Measurements from ENCODE around the gene NFIA.

NFIA gene

DNA sequence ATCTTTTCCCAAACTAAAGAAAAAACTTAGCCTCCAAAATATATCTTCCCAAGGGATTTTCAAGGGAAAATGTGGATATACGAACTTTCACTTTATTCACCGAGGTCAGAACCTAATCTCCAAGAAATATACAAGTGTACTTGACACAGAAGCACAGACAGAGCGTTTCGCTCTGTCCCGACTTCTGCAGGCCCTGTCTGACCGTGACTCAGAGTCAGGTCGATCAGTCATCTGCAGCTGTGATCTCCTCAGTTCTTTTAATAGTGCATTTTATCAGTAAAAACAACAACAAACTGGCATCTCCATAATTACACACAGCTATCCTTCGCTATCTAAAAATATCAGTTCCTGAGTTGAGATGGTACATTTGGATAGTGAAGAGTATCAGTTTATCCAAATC lies 416.0 kb downstream of the NFIA start:
- no peak for DNase-seq (ENCODE audit: low read depth)

DNA sequence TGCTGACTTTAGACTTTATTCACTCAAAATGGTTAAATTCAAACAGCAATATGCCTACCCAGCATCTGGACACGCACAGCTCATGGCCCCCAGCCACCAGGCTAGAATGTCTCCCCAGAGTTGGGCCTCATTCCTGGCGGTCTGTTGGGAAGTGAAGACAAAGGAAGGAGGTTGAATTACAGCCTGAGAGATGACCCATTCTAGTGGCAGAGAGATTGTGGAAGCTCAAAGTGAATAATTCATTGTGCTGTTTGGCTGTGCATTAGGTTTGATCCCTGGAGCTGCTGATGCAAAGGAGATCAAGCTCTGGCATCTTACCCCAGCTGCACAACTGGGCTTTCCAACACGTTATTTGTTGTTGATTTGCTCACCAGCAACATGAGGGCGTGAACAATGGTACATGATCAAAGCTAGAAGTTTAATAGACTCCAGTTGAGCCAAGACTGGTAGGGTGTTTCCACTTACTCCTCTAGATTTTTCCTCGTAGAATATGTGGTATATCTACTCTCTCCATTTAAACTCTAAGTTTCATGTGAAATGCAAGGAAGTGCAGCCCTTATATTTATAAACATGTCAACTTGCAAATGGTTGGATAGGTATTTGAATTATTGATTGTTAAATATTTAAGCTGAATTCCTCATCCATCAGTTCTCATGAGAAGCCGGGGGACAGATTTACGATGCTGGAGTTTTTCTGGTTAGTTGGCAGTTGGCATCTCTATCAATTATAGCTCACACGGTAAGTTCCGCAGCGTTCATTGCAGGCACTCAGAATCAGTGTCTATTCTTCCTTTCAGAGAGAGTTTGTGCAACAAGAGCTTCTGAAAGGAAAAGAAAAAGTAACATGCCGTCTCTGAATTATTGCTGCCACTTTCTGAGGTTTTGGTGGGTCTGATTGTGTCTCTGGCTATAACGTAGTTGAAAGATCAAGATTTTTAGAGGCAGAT lies 419.9 kb downstream of the NFIA start:
- DNase-seq (ENCODE audit: low read depth), result no peak

DNA sequence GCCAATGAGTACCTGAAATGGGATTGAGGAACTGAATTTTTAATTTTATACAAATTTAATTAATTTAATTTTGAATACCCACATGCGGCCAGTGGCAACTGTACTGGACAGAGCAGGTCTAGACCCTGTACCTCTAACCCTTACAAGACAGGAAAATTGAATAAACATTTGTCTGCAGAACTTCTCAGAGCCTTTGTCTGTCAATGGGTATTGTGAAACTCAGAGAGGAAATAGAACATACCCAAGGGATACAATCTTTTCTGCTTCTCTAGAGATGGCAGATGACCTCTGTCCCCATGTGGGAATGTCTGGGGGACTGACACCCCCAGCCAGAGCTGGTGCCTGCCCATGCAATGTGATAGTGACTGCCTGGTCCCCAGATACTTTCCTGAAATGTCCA lies 421.9 kb downstream of the NFIA start:
- DNase-seq (ENCODE audit: low read depth), result no peak

DNA sequence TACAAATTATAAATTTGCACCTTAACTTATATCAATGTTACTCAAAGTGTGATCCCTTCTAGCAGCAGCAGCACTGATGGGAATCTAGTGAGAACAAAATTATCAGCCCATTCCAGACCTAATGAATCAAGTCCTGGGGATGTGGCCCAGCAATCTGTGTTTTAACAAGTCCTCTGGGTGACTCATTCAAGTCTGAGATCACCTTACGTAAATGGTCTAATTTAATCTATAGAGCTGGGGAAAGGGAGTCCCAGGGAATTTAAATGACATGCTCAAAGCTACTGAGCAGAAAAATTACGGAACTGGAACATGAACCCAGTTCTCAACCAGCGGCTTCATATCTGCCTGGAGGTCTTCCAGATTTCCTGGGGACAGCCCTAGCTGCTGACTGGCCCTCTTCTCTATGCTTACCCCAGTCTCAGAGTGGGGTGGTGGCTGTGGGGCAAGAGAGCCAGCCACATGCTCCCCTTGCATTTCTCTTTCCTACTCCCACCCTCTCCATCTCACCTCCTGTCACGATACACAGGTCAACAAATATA lies 422.6 kb downstream of the NFIA start:
- DNase-seq (ENCODE audit: low read depth), result no peak

DNA sequence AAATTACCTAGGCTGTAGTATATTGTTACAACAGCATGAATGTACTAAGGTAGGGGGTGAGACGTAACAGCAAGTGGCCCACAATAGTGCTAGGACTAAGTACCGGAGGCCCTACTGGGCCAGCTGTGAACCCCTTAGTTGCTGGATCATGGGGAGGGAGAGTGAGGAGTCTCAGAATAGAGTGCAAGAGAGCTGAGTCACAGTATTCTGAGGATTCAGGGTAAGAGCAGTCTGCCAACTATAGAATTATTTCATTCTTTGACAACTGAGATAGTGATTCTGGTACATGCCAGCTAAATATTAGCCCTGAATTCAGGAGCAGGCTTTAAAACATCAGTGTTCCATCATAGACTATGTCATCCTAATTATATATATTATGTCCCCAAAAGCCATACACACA lies 423.9 kb downstream of the NFIA start:
- no peak for DNase-seq (ENCODE audit: low read depth)

DNA sequence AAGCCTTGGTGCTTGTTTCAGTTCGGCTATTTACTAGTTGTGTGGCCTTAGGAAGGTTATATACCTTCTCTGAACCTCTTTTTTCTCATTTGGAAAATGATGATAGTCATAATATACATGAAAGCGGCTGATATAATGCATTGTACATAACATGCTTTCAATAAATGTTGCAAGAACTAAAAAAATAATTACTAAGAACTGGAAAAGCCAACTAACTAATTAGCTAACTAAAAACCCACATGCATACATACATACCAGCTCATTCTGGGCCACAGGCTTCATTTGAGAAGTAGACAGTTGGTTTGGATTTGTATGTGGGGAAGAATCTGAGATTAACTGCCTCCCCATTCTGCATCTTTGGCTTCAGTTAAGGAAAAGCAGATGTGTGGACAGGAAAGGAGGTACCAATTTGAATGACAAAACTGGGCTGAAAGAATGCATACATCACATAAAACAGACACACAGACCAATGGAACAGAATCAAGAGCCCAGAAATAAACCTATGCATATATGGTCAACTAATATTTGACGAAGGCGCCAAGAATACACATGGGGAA lies 424.7 kb downstream of the NFIA start:
- DNase-seq (ENCODE audit: low read depth), result no peak
